NCI-H2196 (cell line): ENCODE measurements around the gene IQCH.
"Not testable (repeated sequence)": the region's sequence is repeated elsewhere in the genome, so short reads cannot be mapped to it uniquely, and the experiment has no call there.

ENCODE experiments used
- DNase-seq: peaks from one replicate; lab custom pipeline; 2025; ENCODE audit not compliant: unreplicated experiment; lab: John Stamatoyannopoulos, UW

Gene IQCH

DNA sequence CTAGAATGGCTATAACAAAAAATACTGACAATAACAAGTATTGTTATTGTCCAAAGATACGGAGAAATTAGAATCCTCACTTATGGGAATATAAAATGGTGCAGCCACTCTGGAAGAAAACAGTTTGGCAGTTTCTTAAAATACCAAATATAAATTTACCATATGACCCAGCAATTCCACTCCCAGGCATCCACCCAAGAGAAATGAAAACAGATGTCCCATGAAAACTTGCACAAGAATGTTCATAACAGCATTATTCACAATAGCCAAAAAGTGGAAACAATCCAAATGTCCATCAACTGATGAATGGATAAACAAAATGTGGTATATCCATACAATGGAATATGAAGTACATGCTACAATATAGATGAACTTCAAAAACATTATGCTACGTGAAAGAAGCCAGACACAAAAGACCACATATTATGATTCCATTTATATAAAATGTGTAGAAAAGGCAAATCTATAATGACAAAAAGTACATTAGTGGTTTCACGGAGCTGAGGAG, 9.6 kb upstream of the IQCH start:
- DNase-seq: no peak

DNA sequence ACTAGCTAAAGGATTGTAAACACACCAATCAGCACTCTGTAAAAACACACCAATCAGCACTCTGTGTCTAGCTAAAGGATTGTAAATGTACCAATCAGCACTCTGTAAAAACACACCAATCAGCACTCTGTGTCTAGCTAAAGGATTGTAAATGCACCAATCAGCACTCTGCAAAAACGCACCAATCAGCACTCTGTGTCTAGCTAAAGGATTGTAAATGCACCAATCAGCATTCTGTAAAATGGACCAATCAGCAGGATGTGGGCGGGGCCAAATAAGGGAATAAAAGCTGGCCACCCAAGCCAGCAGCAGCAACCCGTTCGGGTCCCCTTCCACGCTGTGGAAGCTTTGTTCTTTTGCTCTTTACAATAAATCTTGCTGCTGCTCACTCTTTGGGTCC, 8.0 kb upstream of the IQCH start:
- DNase-seq: not testable (repeated sequence)

DNA sequence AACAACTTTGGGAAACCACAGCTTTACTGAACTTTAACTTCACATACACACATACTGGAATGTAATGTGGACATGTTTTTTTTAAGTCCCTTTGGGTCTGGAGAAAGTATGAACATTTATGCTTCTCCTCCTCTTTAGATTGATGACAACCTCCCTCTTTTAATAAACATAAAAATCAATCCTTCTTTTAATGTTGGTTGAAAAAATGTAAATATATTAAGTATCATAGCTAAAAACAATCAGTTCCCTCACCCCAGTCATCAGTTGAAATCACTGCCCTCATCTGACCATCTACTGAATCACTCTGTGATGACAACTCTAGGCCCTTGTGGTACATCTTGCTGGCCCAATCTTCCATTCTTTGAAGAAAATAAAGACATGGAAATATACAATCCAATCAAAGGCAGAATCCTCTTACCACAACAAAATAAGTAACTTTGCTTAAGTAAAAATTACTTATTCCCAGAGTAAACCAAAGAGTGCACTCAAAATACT, 6.5 kb upstream of the IQCH start:
- DNase-seq: no peak

DNA sequence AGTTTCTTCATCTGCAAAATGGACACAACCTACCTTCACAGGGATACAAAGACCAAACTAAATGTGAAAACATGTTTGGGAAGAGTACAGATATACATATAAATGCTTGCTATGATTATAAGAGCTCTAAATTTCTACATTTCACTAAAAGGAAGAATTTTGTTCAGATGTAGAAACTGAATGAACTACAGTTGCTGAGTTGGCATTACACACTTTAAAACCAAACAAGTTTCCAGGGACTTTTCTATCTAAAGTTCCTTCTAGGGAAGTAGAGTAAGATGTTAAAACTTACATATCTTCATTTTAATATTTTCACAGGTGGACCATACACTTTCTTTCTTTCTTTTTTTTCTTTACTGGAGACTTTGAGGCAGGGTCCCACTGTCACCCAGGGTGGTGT, 4.8 kb upstream of the IQCH start:
- no peak for DNase-seq

DNA sequence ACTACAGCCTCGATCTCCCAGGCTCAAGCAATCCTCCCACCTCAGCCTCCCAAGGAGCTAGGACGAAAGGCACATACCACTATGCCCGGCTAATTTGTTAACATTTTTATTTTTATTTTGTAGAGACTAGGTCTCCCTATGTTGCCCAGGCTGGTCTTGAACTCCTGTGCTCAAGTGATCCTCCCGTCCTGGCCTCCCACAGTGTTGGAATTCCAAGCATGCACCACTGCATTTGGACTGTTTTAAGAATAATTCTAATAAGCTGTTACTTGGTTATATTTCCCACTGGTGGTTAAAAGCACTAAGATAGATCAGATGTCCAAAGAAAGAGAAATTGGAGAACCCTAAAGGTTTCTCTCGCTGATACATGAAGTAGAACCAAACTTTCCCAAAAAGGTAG, 3.3 kb upstream of the IQCH start:
- DNase-seq: no peak

DNA sequence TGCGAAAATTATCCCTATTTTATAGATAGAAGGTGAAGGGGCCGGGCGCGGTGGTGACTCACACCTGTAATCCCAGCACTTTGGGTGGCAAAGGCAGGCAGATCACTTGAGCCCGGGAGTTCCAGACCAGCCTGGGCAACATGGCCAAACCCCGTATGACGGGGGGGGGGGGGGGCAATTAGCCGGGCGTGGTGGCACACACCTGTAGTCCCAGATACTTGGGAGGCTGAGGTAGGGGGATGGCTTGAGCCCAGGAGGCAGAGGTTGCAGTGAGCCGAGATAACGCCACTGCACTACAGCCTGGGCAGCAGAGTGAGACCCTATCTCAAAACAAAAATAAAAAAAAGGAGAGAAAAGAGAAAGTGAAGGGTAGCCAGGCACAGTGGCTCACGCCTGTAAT, 1.5 kb upstream of the IQCH start:
- DNase-seq: no peak

DNA sequence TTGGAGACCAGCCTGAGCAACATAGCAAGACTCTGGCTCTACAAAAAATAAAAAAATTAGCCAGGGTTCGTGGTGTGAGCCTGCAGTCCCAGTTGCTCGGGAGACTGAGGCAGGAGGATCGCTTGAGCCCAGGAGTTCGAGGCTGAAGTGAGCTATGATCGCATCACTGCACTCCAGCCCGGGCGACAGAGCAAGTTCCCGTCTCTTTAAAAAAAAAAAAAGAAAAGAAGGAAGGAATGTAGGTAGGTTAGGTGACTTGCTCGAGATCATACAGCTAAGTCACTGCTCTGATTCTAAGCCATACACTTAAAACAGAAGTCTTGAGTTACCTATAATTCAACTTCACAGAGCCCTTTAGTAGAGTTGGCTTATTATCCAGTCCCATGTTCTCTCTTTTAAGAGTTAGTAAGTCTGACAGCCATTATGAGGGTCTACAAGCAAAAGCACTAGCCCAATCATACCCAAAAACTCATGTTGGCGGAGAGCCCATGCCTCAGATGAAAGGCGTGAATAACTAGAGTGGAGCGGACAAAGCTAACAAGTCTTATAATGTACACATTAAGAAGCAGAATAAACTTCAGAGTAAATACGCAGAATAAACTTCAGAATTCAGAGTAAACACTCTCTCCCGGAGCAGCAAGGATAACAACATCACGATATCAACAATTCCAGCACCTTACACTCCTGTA, 893 bp upstream of the IQCH start:
- no peak for DNase-seq

DNA sequence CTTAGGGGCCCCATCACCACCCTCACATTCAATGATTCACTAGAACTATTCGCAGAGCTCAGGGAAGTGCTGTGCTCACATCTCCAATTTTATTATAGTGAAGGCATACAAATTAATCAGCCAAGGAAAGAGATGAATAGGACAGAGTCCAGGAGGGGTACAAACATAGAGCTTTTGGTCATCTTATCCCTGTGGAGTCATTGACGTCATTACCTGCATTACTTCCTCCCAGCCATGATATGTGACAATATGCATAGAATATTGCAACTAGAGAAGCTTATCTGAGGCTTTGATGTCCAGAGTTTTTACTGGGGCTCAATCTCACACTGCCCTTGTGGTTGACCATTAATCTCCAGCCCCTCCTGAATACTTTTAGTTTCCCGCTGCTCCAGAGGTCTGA, 1.5 kb downstream of the IQCH start:
- no peak for DNase-seq

DNA sequence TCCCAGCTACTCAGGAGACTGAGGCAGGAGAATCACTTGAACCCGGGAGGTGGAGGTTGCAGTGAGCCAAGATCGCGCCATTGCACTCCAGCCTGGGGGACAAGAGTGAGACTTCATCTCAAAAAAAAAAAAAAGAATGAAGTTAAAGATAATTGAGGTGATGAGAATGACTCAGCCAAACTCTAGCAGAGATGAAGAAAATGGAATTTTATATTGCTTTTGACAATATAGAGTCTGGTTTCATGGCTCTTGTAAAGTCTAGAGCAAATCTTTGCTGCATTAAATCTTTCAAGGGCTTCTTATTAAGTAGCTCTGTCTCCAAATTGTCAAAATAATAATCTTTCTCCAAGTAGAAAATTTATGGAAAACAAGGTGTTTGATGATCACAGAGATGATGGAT, 3.8 kb downstream of the IQCH start:
- DNase-seq: not testable (repeated sequence)

DNA sequence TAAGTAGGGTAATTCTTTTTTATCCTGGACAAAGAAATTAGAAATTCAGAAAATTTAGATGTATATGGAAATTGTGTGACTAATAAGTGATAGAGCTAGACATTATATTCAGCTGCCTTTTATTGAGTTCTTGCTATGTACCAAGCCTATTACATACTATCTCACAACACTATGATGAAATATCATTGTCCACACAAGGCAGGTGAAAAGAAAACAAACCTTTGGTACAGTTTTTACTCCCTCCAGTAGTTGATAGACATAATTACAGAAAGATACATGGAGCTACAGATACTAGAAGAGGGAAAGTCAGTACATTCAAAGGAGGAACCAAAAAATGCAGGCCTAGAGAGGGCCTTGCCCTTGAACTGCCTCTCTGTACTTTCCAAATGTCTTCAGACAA, 4.8 kb downstream of the IQCH start:
- DNase-seq: no peak

DNA sequence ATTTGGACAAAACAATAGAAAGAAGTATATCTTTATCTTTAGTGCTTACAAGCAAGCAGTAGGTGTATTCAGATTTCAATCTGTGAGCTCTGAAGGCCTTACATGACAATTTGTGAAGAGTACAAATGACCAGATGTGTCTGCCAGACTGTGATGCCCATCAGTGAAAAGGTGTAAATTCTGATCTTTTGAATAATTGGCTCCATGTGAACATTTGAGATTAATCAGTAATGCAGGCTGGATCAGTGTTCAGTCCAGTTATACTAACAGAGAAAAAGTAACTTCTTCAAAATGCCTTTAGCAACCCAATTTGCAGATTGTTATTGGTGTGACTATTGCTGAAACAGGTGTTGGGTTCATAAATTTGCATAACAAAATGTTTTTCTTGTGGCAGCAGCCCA, 5.2 kb downstream of the IQCH start:
- DNase-seq: no peak

DNA sequence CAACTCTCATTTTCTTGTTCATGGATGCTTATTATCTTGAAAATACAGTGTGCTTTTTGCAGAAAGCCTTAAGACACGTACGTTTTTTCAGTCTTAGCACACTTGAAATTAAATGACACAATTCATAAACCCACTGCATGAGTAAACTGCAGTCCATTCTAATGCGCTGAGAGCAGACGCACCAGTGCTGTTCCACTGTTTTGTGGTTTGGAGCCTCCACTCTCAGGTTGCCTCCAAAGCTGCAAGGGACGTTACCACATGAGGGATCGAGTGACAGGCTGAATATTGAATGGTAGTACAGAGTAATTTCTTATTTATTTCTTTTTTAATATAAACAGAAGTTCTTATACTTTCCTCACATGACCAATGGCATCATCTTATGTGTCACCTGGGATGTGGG, 12.3 kb downstream of the IQCH start:
- no peak for DNase-seq

DNA sequence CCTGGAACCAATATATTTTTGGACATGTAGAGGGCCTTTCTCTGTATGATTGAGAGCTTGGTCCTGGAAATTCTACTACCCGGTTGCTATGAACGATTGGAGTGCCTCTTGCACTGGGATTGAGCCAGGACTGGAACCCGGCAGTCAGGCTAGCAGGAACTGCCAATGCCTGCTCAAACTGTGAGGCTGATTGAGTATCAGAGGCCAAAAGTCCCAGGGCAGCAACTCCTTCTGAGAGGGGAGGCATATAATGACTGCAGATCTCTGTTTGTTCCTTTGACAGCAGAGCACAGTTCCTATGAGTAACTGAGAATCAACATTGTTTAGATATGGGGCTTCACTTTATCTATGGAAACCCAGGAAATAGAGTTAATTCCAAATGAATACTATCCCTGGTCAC, 12.9 kb downstream of the IQCH start:
- no peak for DNase-seq

DNA sequence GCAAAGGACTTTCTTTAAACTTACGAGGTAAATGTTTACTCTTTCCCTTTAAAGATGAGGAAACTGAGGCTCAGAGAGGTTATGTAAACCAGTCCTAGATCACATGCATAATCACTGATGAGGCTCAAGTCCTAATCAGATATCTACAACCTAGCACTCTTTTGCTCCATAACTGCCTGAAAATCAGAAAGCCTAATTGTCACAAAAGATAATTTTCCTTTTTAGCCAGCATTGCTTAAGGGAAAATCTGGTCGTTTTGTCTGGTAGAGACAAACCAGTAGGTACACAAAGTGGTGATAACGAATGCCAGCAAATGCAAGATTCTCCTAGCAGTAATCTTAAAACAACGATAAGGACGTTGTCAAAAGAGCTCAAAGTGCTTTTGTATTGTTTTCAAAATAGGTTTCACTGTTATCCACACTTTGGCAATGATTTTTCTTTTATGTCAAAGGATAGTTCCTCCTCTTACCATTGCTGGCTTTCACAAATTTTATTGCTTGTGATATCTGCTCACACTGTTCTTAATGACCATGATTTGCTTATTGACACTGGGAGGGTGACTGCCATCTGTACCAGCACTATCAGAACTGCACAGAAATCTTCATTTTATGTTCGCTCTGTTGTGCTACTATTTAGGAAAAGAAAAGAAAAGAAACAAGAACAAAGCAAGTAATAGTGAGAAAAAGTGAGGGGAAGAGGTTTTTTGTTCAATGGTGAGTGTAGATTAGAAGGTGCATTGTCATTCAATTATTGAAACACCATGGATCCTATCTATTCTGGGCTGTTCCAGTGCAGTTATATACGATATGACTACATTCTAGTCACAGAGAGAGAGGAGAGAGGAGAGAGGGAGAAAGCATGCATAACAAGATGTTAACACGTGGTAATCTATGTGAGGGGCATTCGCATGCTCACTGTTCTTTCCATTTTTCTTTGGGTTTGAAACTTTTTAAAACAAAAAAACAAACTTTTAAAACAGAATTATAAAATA, 13.7 kb downstream of the IQCH start:
- DNase-seq: no peak

DNA sequence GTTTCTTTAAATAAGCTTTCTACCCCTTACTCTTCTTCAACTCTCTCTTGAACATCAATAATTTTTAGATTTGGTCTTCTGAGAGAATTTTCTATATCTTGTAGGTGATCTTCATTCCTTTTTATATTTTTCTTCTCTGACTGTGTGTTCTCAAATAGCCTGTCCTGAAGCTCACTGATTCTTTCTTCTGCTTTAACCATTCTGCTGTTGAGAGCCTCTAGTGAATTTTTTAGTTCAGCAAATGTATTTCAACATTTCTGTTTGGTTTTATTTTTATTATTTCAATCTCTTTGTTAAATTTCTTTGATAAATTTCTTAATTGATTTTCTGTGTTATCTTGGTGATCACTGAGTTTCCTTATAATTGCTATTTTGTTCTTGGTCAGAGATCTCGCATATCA, 19.6 kb downstream of the IQCH start:
- DNase-seq: no peak

DNA sequence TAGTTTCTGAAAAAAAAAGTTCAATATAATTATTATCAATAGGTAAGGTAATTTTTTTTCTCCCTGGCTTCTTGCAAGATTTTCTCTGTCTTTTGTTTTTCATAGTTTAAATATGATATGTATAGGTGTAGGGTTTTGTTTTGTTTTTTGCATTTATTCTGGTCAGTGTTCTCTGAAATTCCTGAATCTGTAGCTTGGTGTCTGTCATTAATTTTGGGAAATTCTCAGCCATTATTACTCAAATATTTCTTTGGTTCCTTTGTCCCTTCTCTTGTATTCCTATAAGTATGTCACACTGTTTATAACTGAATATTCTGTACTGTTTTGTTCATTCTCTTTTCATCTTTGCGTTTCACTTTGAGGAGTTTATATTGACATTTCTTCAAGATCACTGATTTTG, 22.1 kb downstream of the IQCH start:
- DNase-seq: no peak

DNA sequence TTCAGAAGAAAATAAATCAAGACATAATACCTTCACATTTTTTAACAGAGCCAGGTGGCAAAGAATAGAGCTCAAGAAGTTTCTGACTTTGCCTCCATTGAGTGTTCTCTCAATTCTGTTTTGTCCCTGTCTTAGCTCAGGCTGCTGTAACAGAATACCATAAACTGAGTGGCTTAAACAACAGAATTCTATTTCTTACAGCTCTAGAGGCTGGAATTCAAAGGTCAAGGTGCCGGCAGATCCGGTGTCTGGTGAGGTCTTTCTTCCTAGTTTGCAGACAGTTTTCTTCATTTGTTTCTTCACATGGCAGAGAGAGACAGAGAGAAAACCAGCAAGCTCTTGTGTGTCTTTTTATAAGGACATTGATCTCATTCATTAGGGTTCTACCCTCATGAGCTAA, 25.6 kb downstream of the IQCH start:
- DNase-seq: no peak

DNA sequence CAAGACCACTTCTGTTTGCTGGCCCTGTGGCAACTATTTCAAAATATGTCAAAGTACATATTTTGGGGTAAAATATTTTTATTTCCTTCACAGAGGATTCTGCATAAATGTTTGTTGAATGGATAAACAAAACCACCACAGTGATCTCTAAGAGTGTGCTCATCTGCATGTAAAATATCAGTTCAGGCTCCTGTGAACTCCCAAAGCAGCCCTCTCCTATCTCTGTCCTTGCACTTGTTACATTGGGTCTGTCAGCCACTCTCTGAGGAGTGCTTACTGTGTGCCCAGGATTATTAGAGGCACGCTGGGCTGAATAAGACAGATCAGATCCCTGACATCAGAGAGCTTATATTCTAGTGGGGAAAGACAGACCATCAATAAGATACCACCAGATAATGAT, 27.1 kb downstream of the IQCH start:
- DNase-seq: no peak

DNA sequence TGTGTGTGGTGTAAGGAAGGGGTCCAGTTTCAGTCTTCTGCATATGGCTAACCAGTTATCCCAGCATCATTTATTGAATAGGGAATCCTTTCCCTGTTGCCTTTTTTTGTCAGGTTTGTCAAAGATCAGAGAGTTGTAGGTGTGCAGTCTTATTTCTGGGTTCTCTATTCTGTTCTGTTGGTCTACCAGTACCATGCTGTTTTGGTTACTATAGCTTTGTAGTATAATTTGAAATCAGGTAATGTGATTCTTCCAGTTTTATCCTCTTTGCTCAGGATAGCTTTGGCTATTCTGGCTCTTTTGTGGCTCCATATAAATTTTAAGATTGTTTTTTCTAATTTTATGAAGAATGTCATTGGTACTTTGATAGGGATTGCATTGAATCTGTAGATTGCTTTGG, 31.0 kb downstream of the IQCH start:
- DNase-seq: not testable (repeated sequence)

DNA sequence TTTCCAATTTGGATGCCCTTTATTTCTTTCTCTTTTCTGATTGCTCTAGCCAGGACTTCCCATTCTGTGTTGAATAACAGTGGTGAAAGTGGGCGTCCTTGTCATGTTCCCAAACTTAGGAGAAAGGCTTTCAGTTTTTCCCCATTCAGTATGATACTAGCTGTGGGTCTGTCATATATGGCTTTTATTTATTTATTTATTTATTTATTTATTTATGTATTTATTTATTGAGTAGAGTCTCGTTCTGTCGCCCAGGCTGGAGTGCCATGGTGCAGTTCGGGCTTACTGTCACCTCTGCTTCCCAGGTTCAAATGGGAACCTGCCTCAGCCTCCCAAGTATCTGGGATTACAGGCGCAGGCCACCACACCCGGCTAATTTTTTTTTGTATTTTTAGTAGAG, 31.8 kb downstream of the IQCH start:
- DNase-seq: not testable (repeated sequence)

DNA sequence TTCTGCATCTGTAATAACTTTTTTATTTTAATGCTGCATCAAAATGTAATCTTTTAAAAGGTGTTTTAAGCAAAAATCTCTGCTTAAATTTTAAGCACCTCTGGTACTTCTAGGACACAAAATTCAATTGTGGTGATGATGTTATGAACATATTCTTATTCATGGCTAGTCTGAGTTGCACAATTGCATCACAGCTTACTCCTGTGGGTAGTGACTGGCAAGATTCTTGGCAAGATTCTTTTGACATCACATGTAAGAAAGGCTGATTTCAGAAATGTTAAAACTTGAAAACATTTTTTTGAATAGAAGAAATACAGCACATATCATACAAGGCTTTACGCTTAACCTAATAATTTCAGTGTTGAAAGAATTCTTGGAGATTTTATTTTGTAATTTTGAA, 35.7 kb downstream of the IQCH start:
- DNase-seq: no peak

DNA sequence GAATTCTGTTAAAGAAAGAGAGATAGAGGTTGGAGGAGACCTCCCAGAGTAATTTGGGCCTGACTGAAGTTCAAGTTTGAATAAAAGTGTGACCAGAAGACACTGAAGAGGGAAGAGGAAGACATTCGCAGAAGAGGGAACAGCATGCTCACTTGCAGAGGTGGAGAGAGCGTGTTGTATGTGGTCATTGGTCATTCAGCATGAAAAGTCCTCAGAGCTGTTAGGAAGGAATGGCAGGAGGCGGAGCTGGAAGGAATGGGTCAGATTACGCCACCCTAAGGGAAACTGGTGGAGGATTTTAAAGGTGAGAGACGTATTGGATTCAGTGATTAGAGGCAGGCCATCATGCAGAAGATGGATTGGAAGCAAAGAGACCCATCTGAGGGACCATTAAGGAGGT, 41.6 kb downstream of the IQCH start:
- no peak for DNase-seq
